PC-9 (cell line): ENCODE data around the gene ZNF561.

Experiments
- EZH2 ChIP-seq: fragments of 200-600 bp; sonication (generic); IDR thresholded peaks from 2 replicates; pipeline ENCODE4 v1.8.0; 2017; ENCODE audit warnings: antibody characterized with exemption, low read depth
- TF ChIP-seq, protein P1 (sequence below): fragments of 200-600 bp; sonication (generic); conservative IDR thresholded peaks from 2 replicates; pipeline ENCODE4 v1.6.1; 2017; ENCODE audit warnings: mixed run types, antibody characterized with exemption, mild to moderate bottlenecking, moderate library complexity

DNA sequence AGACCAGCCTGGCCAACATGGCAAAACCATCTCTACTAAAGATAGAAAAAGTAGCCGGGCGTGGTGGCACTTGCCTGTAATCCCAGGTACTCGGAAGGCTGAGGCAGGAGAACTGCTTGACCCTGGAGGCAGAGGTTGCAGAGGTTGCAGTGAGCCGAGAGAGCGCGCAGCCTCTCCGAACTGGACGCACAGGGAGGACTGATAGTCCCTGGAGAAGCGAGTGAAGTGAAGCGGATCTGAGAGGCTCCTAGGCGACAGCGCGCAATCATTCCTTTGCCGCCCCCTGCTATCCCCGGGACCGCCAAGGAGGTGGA is 233 bp downstream of the ZNF561 start:
- TF ChIP-seq, protein P1, sequence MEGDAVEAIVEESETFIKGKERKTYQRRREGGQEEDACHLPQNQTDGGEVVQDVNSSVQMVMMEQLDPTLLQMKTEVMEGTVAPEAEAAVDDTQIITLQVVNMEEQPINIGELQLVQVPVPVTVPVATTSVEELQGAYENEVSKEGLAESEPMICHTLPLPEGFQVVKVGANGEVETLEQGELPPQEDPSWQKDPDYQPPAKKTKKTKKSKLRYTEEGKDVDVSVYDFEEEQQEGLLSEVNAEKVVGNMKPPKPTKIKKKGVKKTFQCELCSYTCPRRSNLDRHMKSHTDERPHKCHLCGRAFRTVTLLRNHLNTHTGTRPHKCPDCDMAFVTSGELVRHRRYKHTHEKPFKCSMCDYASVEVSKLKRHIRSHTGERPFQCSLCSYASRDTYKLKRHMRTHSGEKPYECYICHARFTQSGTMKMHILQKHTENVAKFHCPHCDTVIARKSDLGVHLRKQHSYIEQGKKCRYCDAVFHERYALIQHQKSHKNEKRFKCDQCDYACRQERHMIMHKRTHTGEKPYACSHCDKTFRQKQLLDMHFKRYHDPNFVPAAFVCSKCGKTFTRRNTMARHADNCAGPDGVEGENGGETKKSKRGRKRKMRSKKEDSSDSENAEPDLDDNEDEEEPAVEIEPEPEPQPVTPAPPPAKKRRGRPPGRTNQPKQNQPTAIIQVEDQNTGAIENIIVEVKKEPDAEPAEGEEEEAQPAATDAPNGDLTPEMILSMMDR = peak; percentile 28; the same call in 1 of the 2 replicates
- TF ChIP-seq EZH2 = no peak
